HEK293 (cell line): ENCODE results near the gene NPAT.

Source experiments
- CTCF ChIA-PET: fragments of 350-600 bp; formaldehyde crosslinking; extraction: SDS; loops from one replicate; lab custom pipeline; 2021; ENCODE audit warnings: antibody characterized with exemption; lab: Yijun Ruan, JAX
- POLR2A ChIA-PET: fragments of 300-600 bp; formaldehyde crosslinking; extraction: SDS; loops from one replicate; lab custom pipeline; 2020; ENCODE audit warnings: antibody characterized with exemption, inconsistent platforms; lab: Yijun Ruan, JAX
- H3K27ac ChIP-seq: fragments of 200-500 bp; sonication (Bioruptor generic); 2 replicates; pipeline ENCODE4 v1.5.1; 2014; ENCODE audit warnings: low read depth, low read length, control low read depth, inconsistent platforms; ENCODE audit errors: extremely low read depth
- H3K36me3 ChIP-seq, 2 experiments: fragments of 200-500 bp in 1 of 2; sonication (Bioruptor generic) in 1 of 2; 1 replicate in 1 of 2; 2 replicates in 1 of 2; pipeline ENCODE4 v1.5.1; 2014 to 2017; ENCODE audit warnings: inconsistent platforms in 2 of 2, low read length in 2 of 2; ENCODE audit not compliant: control insufficient read depth in 2 of 2, insufficient read depth in 1 of 2
- H3K4me1 ChIP-seq: fragments of 200-500 bp; sonication (Bioruptor generic); 2 replicates; pipeline ENCODE4 v1.5.1; 2014; ENCODE audit warnings: mild to moderate bottlenecking, low read length, inconsistent platforms; ENCODE audit not compliant: control insufficient read depth, insufficient read depth
- H3K4me3 ChIP-seq: 2 replicates; pipeline ENCODE4 v1.5.1; 2011; ENCODE audit warnings: low read depth, mild to moderate bottlenecking, control low read depth, low read length, moderate library complexity
- H3K9me3 ChIP-seq: fragments of 200-500 bp; sonication (Bioruptor generic); 2 replicates; pipeline ENCODE4 v1.5.1; 2014; ENCODE audit warnings: low read depth, low read length, inconsistent platforms; ENCODE audit not compliant: control insufficient read depth, insufficient read depth
- FEZF1 ChIP-seq: fragments of 450-650 bp; formaldehyde crosslinking; IDR thresholded peaks from 2 replicates; pipeline ENCODE4 v1.5.1; 2016; ENCODE audit warnings: missing biosample characterization, missing genetic modification characterization
- KLF7 ChIP-seq: fragments of 450-650 bp; formaldehyde crosslinking; IDR thresholded peaks from 2 replicates; pipeline ENCODE4 v1.5.1; 2016; ENCODE audit warnings: missing biosample characterization, missing genetic modification characterization, borderline replicate concordance
- SP2 ChIP-seq: fragments of 450-650 bp; formaldehyde crosslinking; IDR thresholded peaks from 2 replicates; pipeline ENCODE4 v1.5.1; 2016; ENCODE audit warnings: missing biosample characterization, missing genetic modification characterization
- TRIM28 ChIP-seq: IDR thresholded peaks from 2 replicates; pipeline ENCODE4 v1.6.1; 2011; ENCODE audit warnings: low read length, control low read depth, borderline replicate concordance
- ZBTB1 ChIP-seq: fragments of 450-650 bp; formaldehyde crosslinking; IDR thresholded peaks from 2 replicates; pipeline ENCODE4 v1.5.1; 2016; ENCODE audit warnings: missing biosample characterization, missing genetic modification characterization
- ZFP69B ChIP-seq: fragments of 450-650 bp; formaldehyde crosslinking; IDR thresholded peaks from 2 replicates; pipeline ENCODE4 v1.5.1; 2016; ENCODE audit warnings: missing biosample characterization, missing genetic modification characterization
- ZNF10 ChIP-seq: fragments of 450-650 bp; formaldehyde crosslinking; IDR thresholded peaks from 2 replicates; pipeline ENCODE4 v1.5.1; 2017; ENCODE audit warnings: missing biosample characterization, missing genetic modification characterization
- ZNF2 ChIP-seq: fragments of 450-650 bp; formaldehyde crosslinking; IDR thresholded peaks from 2 replicates; pipeline ENCODE4 v1.5.1; 2016; ENCODE audit warnings: missing biosample characterization, missing genetic modification characterization
- ZNF335 ChIP-seq: fragments of 450-650 bp; formaldehyde crosslinking; conservative IDR thresholded peaks from 2 replicates; pipeline ENCODE4 v1.5.1; 2016; ENCODE audit warnings: missing biosample characterization, missing genetic modification characterization
- ZNF394 ChIP-seq: fragments of 450-650 bp; formaldehyde crosslinking; IDR thresholded peaks from 2 replicates; pipeline ENCODE4 v1.5.1; 2016; ENCODE audit warnings: missing biosample characterization, missing genetic modification characterization, mild to moderate bottlenecking, moderate library complexity, borderline replicate concordance
- ZNF610 ChIP-seq: fragments of 450-650 bp; formaldehyde crosslinking; IDR thresholded peaks from 2 replicates; pipeline ENCODE4 v1.5.1; 2016; ENCODE audit warnings: missing biosample characterization, missing genetic modification characterization, borderline replicate concordance
- ZNF660 ChIP-seq: fragments of 450-650 bp; IDR thresholded peaks from 2 replicates; pipeline ENCODE4 v1.5.1; 2018; ENCODE audit warnings: missing biosample characterization, mild to moderate bottlenecking, missing genetic modification characterization
- ZNF670 ChIP-seq: fragments of 450-650 bp; formaldehyde crosslinking; IDR thresholded peaks from 2 replicates; pipeline ENCODE4 v1.5.1; 2016; ENCODE audit warnings: missing biosample characterization, missing genetic modification characterization, low read depth
- ZNF777 ChIP-seq: fragments of 450-650 bp; formaldehyde crosslinking; IDR thresholded peaks from 2 replicates; pipeline ENCODE4 v1.5.1; 2017; ENCODE audit warnings: missing biosample characterization, missing genetic modification characterization, borderline replicate concordance
- ZNF837 ChIP-seq: fragments of 450-650 bp; formaldehyde crosslinking; IDR thresholded peaks from 2 replicates; pipeline ENCODE4 v1.5.1; 2016; ENCODE audit warnings: missing biosample characterization, missing genetic modification characterization
- ZXDB ChIP-seq: fragments of 450-650 bp; formaldehyde crosslinking; IDR thresholded peaks from 2 replicates; pipeline ENCODE4 v1.5.1; 2016; ENCODE audit warnings: missing biosample characterization, missing genetic modification characterization
- TF ChIP-seq, protein P1 (sequence below): fragments of 450-650 bp; formaldehyde crosslinking; IDR thresholded peaks from 2 replicates; pipeline ENCODE4 v1.5.1; 2017; ENCODE audit warnings: missing biosample characterization, missing genetic modification characterization
- TF ChIP-seq, protein P2 (sequence below): fragments of 450-650 bp; formaldehyde crosslinking; IDR thresholded peaks from 2 replicates; pipeline ENCODE4 v1.5.1; 2016; ENCODE audit warnings: missing biosample characterization, missing genetic modification characterization
- TF ChIP-seq, protein P3 (sequence below): IDR thresholded peaks from 2 replicates; pipeline ENCODE4 v1.6.1; 2011; ENCODE audit warnings: mild to moderate bottlenecking, low read depth, low read length, borderline replicate concordance
- TF ChIP-seq, protein P4 (sequence below): fragments of 450-650 bp; formaldehyde crosslinking; IDR thresholded peaks from 2 replicates; pipeline ENCODE4 v1.5.1; 2016; ENCODE audit warnings: missing biosample characterization, missing genetic modification characterization
- TF ChIP-seq, protein P5 (sequence below): fragments of 450-650 bp; formaldehyde crosslinking; IDR thresholded peaks from 2 replicates; pipeline ENCODE4 v1.5.1; 2016; ENCODE audit warnings: missing biosample characterization, missing genetic modification characterization
- TF ChIP-seq, protein P6 (sequence below): fragments of 450-650 bp; formaldehyde crosslinking; IDR thresholded peaks from 2 replicates; pipeline ENCODE4 v1.5.1; 2016; ENCODE audit warnings: missing biosample characterization, missing genetic modification characterization, low read depth
- TF ChIP-seq, protein P7 (sequence below): fragments of 450-650 bp; formaldehyde crosslinking; IDR thresholded peaks from 2 replicates; pipeline ENCODE4 v1.5.1; 2016; ENCODE audit warnings: missing biosample characterization, missing genetic modification characterization

Gene NPAT

DNA sequence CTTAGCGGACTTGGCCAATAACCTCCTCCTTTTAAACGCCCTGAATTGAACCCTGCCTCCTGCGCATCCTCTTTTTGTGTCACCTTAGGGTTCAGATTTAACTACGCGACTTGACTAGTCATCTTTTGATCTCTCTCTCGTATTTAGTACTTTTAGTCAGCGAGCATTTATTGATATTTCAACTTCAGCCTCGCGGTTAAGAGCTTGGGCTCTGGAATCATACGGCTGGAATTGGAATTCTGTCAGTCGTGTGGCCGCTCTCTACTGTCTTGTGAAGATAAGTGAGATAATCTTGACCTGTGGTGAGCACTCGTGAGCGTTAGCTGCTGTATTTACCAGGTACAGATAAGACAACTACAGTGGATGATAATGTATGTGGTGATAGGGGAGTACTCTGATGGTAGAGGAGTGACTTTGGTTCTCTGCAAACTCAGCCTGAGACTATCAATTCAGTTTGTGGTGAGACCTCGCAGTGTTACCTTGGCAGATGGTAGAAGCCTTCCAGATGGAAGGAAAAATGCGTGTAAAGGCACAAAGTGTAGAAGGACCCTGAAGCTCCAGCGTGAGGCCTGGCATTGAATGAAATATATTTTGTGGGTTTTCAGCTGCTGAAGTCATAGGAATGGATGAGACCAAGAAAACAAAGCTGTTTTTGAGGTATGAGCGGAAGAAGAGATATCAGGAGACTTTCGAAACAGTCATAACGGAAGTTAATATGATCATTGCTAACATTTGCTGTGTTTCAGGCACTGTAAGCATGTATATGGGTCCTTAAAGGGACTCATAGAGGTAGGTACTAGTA lies 1.1 kb upstream of the NPAT start:
- peak overlapping the region; percentile 61 for H3K27ac ChIP-seq
- H3K36me3 ChIP-seq: peaks cover 0 to 18% of the 10 kb centered on the region in 2 experiments; a peak in 1 of 3 replicates
- no peaks in the 10 kb centered on the region for H3K9me3 ChIP-seq
- peak overlapping the region; percentile 82 for H3K4me3 ChIP-seq
- ChIA-PET POLR2A (interaction anchor here (0.5 to 1.2 kb wide), 3 partner anchors 9 to 441 kb away, joined by 3 to 5 read pairs (median 4); partner anchors contain the start of gene DDX10), CTCF (interaction anchor here (0.6 to 1.8 kb wide), 7 partner anchors 14 to 943 kb away, joined by 3 to 15 read pairs (median 4); partner anchors contain the start of genes CUL5 and DDX10)
- H3K4me1 ChIP-seq: no peaks in the 10 kb centered on the region
- TF ChIP-seq, protein P1, sequence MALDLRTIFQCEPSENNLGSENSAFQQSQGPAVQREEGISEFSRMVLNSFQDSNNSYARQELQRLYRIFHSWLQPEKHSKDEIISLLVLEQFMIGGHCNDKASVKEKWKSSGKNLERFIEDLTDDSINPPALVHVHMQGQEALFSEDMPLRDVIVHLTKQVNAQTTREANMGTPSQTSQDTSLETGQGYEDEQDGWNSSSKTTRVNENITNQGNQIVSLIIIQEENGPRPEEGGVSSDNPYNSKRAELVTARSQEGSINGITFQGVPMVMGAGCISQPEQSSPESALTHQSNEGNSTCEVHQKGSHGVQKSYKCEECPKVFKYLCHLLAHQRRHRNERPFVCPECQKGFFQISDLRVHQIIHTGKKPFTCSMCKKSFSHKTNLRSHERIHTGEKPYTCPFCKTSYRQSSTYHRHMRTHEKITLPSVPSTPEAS (tag by site-specific recombination): no peak
- TF ChIP-seq, protein P2, sequence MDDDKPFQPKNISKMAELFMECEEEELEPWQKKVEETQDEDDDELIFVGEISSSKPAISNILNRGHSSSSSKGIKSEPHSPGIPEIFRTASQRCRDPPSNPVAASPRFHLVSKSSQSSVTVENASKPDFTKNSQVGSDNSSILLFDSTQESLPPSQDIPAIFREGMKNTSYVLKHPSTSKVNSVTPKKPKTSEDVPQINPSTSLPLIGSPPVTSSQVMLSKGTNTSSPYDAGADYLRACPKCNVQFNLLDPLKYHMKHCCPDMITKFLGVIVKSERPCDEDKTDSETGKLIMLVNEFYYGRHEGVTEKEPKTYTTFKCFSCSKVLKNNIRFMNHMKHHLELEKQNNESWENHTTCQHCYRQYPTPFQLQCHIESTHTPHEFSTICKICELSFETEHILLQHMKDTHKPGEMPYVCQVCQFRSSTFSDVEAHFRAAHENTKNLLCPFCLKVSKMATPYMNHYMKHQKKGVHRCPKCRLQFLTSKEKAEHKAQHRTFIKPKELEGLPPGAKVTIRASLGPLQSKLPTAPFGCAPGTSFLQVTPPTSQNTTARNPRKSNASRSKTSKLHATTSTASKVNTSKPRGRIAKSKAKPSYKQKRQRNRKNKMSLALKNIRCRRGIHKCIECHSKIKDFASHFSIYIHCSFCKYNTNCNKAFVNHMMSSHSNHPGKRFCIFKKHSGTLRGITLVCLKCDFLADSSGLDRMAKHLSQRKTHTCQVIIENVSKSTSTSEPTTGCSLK (tag by site-specific recombination): no peak
- TF ChIP-seq, protein P3, sequence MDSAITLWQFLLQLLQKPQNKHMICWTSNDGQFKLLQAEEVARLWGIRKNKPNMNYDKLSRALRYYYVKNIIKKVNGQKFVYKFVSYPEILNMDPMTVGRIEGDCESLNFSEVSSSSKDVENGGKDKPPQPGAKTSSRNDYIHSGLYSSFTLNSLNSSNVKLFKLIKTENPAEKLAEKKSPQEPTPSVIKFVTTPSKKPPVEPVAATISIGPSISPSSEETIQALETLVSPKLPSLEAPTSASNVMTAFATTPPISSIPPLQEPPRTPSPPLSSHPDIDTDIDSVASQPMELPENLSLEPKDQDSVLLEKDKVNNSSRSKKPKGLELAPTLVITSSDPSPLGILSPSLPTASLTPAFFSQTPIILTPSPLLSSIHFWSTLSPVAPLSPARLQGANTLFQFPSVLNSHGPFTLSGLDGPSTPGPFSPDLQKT: no peak
- TF ChIP-seq ZNF335 (tag by site-specific recombination): peak; percentile 92
- TF ChIP-seq ZNF394 (tag by site-specific recombination): no peak
- TF ChIP-seq ZNF2 (tag by site-specific recombination): 0 out of 2 replicates have a peak, but pooled peaks have one; percentile 0
- TF ChIP-seq, protein P4, sequence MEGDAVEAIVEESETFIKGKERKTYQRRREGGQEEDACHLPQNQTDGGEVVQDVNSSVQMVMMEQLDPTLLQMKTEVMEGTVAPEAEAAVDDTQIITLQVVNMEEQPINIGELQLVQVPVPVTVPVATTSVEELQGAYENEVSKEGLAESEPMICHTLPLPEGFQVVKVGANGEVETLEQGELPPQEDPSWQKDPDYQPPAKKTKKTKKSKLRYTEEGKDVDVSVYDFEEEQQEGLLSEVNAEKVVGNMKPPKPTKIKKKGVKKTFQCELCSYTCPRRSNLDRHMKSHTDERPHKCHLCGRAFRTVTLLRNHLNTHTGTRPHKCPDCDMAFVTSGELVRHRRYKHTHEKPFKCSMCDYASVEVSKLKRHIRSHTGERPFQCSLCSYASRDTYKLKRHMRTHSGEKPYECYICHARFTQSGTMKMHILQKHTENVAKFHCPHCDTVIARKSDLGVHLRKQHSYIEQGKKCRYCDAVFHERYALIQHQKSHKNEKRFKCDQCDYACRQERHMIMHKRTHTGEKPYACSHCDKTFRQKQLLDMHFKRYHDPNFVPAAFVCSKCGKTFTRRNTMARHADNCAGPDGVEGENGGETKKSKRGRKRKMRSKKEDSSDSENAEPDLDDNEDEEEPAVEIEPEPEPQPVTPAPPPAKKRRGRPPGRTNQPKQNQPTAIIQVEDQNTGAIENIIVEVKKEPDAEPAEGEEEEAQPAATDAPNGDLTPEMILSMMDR (tag by site-specific recombination): no peak
- TF ChIP-seq TRIM28: no peak
- TF ChIP-seq, protein P5, sequence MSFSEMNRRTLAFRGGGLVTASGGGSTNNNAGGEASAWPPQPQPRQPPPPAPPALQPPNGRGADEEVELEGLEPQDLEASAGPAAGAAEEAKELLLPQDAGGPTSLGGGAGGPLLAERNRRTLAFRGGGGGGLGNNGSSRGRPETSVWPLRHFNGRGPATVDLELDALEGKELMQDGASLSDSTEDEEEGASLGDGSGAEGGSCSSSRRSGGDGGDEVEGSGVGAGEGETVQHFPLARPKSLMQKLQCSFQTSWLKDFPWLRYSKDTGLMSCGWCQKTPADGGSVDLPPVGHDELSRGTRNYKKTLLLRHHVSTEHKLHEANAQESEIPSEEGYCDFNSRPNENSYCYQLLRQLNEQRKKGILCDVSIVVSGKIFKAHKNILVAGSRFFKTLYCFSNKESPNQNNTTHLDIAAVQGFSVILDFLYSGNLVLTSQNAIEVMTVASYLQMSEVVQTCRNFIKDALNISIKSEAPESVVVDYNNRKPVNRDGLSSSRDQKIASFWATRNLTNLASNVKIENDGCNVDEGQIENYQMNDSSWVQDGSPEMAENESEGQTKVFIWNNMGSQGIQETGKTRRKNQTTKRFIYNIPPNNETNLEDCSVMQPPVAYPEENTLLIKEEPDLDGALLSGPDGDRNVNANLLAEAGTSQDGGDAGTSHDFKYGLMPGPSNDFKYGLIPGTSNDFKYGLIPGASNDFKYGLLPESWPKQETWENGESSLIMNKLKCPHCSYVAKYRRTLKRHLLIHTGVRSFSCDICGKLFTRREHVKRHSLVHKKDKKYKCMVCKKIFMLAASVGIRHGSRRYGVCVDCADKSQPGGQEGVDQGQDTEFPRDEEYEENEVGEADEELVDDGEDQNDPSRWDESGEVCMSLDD (tag by site-specific recombination): no peak; the same call in 1 of the 2 replicates
- no peak for TF ChIP-seq FEZF1 (tag by site-specific recombination)
- no peak for TF ChIP-seq ZNF10 (tag by site-specific recombination)
- no peak for TF ChIP-seq KLF7 (tag by site-specific recombination)
- TF ChIP-seq, protein P6, sequence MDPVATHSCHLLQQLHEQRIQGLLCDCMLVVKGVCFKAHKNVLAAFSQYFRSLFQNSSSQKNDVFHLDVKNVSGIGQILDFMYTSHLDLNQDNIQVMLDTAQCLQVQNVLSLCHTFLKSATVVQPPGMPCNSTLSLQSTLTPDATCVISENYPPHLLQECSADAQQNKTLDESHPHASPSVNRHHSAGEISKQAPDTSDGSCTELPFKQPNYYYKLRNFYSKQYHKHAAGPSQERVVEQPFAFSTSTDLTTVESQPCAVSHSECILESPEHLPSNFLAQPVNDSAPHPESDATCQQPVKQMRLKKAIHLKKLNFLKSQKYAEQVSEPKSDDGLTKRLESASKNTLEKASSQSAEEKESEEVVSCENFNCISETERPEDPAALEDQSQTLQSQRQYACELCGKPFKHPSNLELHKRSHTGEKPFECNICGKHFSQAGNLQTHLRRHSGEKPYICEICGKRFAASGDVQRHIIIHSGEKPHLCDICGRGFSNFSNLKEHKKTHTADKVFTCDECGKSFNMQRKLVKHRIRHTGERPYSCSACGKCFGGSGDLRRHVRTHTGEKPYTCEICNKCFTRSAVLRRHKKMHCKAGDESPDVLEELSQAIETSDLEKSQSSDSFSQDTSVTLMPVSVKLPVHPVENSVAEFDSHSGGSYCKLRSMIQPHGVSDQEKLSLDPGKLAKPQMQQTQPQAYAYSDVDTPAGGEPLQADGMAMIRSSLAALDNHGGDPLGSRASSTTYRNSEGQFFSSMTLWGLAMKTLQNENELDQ (tag by site-specific recombination): no peak
- no peak for TF ChIP-seq ZNF610 (tag by site-specific recombination)
- no peak for TF ChIP-seq ZXDB
- no peak for TF ChIP-seq ZNF837 (tag by site-specific recombination)
- TF ChIP-seq ZNF777: no peak
- TF ChIP-seq, protein P7, sequence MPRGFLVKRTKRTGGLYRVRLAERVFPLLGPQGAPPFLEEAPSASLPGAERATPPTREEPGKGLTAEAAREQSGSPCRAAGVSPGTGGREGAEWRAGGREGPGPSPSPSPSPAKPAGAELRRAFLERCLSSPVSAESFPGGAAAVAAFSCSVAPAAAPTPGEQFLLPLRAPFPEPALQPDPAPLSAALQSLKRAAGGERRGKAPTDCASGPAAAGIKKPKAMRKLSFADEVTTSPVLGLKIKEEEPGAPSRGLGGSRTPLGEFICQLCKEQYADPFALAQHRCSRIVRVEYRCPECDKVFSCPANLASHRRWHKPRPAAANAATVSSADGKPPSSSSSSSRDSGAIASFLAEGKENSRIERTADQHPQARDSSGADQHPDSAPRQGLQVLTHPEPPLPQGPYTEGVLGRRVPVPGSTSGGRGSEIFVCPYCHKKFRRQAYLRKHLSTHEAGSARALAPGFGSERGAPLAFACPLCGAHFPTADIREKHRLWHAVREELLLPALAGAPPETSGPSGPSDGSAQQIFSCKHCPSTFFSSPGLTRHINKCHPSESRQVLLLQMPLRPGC (tag by site-specific recombination): no peak
- TF ChIP-seq SP2 (tag by site-specific recombination): no peak
- no peak for TF ChIP-seq ZNF670 (tag by site-specific recombination)
- TF ChIP-seq ZNF660: no peak
- no peak for TF ChIP-seq ZBTB1
- TF ChIP-seq ZFP69B: 0 out of 2 replicates have a peak, but pooled peaks have one; percentile 1
